Chondrocyte (in vitro differentiated cells): ENCODE results near the gene ENC1. TPM values are rescaled to one million over a fixed set of nuclear protein-coding genes. Genes with fewer than 3 reads are reported as not detected.

Experiments
- DNase-seq: peaks from one replicate; pipeline ENCODE4 v3.0.0; 2021; ENCODE audit warnings: mixed read lengths, low spot score
- H3K27ac Mint-ChIP-seq: one replicate; pipeline ENCODE4 v1.8.0; 2021; ENCODE audit warnings: mild to moderate bottlenecking, moderate library complexity, mixed read lengths; ENCODE audit not compliant: unreplicated experiment
- H3K27me3 Mint-ChIP-seq: 2 replicates; pipeline ENCODE4 v1.8.0; 2021; ENCODE audit warnings: low read depth, mixed read lengths
- H3K36me3 Mint-ChIP-seq: 2 replicates; pipeline ENCODE4 v1.8.0; 2021; ENCODE audit warnings: low read depth, mixed read lengths
- H3K4me1 Mint-ChIP-seq: 2 replicates; pipeline ENCODE4 v1.8.0; 2021; ENCODE audit warnings: low read depth, mild to moderate bottlenecking, mixed read lengths
- H3K4me3 Mint-ChIP-seq: one replicate; pipeline ENCODE4 v1.8.0; 2021; ENCODE audit warnings: mild to moderate bottlenecking, moderate library complexity, mixed read lengths; ENCODE audit not compliant: unreplicated experiment
- H3K9me3 Mint-ChIP-seq: 2 replicates; pipeline ENCODE4 v1.8.0; 2021; ENCODE audit warnings: low read depth, mixed read lengths
- CTCF ChIP-seq: fragments of 200-600 bp; sonication (generic); IDR thresholded peaks from 2 replicates; pipeline ENCODE4 v1.5.0; 2021; ENCODE audit warnings: antibody characterized with exemption, mild to moderate bottlenecking, moderate library complexity
- total RNA-seq: library from RNA; stranded (reverse); gene quantifications from 3 replicates; pipeline ENCODE4 v1.2.1, GENCODE V29; 2021

ENC1 gene
- total RNA-seq, 1 donor from 2014 or later = 51.1 TPM

DNA sequence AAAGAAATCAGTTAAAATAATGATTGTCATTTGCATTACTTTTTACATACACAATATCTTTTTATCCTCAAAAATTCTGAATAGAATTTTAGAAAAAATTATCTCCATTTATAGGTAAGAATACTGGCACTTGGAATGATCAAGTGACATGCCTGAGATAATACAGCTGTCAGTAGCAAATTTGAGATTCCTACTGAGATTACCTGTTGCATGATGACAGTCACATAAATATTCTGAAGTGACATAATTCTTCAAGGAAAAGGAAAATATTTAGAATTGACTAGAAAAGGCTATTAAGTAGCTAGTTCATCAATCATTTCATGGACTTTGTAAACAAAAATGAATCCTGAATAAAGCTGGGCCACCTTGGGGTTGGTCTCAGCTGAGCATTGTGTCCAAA, 15.2 kb upstream of the ENC1 start:
- no peak for DNase-seq
- Mint-ChIP-seq H3K9me3 (no peaks in the 10 kb centered on the region), H3K4me1 (peaks cover 5% of the 10 kb centered on the region), H3K36me3 (no peaks in the 10 kb centered on the region), H3K27ac (no peak overlapping the region), H3K27me3 (no peaks in the 10 kb centered on the region), H3K4me3 (no peak overlapping the region)
- TF ChIP-seq CTCF = no peak

GRCh38 chr5:74655206-74655605, 14.7 kb upstream of the ENC1 start:
- no peak overlapping the region for H3K27ac Mint-ChIP-seq
- no peaks in the 10 kb centered on the region for H3K9me3 Mint-ChIP-seq
- H3K4me1 Mint-ChIP-seq = no peaks in the 10 kb centered on the region
- DNase-seq = no peak
- H3K27me3 Mint-ChIP-seq = no peaks in the 10 kb centered on the region
- TF ChIP-seq CTCF = no peak
- no peaks in the 10 kb centered on the region for H3K36me3 Mint-ChIP-seq
- no peak overlapping the region for H3K4me3 Mint-ChIP-seq

DNA sequence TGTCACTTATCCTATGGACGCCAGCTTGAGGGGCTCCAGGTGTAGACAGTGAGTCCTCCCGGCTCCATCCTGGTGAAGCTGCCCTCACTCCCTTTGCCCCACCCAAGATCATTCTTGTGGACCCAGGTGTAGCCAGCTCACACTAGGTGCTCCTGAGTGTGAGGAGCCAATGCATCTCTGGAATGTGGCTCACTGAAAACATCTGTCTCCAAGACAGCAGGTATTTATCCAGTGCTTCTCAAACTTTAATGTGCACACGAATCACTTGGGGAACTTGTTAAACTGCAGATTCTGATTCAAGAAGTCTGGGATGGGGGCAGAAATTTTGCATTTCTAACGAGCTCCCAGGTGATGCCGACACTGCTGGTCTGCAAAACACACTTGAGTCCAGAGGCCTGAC, 13.5 kb upstream of the ENC1 start:
- Mint-ChIP-seq H3K9me3 (no peaks in the 10 kb centered on the region), H3K27ac (no peak overlapping the region)
- no peak for TF ChIP-seq CTCF

GRCh38 chr5:74652576-74652975, 12.0 kb upstream of the ENC1 start:
- peaks cover 16% of the 10 kb centered on the region for H3K4me1 Mint-ChIP-seq
- DNase-seq = no peak
- no peak for TF ChIP-seq CTCF
- H3K9me3 Mint-ChIP-seq = no peaks in the 10 kb centered on the region
- H3K36me3 Mint-ChIP-seq = no peaks in the 10 kb centered on the region
- H3K4me3 Mint-ChIP-seq = no peak overlapping the region
- H3K27me3 Mint-ChIP-seq = no peaks in the 10 kb centered on the region
- no peak overlapping the region for H3K27ac Mint-ChIP-seq

More for the DNA sequence above, 13.5 kb upstream of the ENC1 start:
- Mint-ChIP-seq H3K4me1 (peaks cover 6% of the 10 kb centered on the region), H3K4me3 (no peak overlapping the region), H3K27me3 (no peaks in the 10 kb centered on the region), H3K36me3 (no peaks in the 10 kb centered on the region)
- no peak for DNase-seq

- peaks cover 24% of the 10 kb centered on the region for H3K4me1 Mint-ChIP-seq
- H3K27me3 Mint-ChIP-seq = no peaks in the 10 kb centered on the region
- no peak overlapping the region for H3K27ac Mint-ChIP-seq
- no peaks in the 10 kb centered on the region for H3K9me3 Mint-ChIP-seq
- H3K4me3 Mint-ChIP-seq = no peak overlapping the region
- no peaks in the 10 kb centered on the region for H3K36me3 Mint-ChIP-seq
- DNase-seq = no peak
- TF ChIP-seq CTCF = no peak
Measured at GRCh38 chr5:74651710-74652109, 11.2 kb upstream of the ENC1 start.
